ENCODE results near the gene CDHR1. TPM values are rescaled to one million over a fixed set of nuclear protein-coding genes. Genes with fewer than 3 reads are reported as not detected.

The CDHR1 gene
- total and polyA plus RNA-seq, 7 donors, result 0.27 to 26.6 (median 2.4) TPM

DNA sequence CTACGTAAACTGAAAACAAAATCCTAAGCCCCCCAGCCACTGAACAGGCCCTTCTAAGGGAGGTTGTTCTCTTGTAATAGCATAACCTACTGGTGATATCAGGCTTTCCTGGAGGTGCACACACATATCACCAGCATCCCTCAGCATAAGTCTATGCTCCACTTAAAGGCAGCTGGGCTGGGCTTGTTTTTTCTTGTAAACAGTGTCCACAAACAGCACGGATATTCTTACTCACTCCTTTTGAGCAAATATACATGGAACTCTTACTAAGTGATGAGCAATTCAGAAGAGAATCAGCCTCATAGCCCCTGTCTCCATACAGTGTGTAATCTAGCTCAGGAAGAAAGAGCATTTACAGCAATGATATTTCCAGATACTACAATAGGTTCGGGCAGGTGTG is 44.6 kb downstream of the CDHR1 start:
- intact Hi-C loops (cut with DNase I), result no loop called here
- TF ChIP-seq, protein P1, sequence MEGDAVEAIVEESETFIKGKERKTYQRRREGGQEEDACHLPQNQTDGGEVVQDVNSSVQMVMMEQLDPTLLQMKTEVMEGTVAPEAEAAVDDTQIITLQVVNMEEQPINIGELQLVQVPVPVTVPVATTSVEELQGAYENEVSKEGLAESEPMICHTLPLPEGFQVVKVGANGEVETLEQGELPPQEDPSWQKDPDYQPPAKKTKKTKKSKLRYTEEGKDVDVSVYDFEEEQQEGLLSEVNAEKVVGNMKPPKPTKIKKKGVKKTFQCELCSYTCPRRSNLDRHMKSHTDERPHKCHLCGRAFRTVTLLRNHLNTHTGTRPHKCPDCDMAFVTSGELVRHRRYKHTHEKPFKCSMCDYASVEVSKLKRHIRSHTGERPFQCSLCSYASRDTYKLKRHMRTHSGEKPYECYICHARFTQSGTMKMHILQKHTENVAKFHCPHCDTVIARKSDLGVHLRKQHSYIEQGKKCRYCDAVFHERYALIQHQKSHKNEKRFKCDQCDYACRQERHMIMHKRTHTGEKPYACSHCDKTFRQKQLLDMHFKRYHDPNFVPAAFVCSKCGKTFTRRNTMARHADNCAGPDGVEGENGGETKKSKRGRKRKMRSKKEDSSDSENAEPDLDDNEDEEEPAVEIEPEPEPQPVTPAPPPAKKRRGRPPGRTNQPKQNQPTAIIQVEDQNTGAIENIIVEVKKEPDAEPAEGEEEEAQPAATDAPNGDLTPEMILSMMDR (IDR thresholded peaks at IDR 0.05), result no peak
- TF ChIP-seq POLR2A (IDR thresholded peaks at IDR 0.05) (no peak), POLR2AphosphoS5 (IDR thresholded peaks at IDR 0.05) (no peak), EP300 (IDR thresholded peaks at IDR 0.05) (no peak)
- WGBS, 2 donors, result 70 to 82% methylated on average over 3 of the region's 3 CpGs

DNA sequence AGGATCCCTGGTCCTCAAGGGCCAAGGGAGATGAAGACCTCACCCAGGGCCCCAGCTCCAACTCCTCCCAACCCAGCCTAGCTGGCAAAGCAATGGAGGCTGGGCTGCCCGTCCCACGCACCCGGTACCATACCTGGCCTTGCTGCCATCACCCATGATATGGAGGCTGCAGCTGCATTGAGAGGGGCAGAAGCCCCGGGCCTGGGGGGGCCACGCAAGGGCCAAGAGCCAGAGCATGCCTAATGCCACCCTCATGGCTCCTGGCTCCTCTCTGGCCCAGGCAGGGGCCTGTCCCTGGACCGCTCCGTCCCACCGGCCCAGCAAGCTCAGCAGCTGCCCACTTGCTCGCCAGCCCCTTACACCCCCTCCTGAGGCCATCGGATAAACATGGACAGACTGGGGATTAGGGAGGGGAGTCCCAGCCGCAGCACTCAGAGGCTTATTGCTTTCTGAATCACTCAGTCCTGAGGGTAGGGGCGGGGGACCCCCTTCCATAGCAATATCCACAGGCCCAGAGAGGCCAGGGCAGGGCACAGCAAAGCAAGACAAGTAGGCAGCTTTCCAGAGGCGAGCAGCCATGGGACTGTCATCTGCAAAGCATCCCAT is 47.0 kb downstream of the CDHR1 start, which contains the start of gene LRIT1:
LRIT1 (minus strand) TSS at position 362 of the 606 bp plus-strand sequence; CDS start at position 255, 107 bp downstream.
- Histone ChIP-seq H3K9me3 (no peaks in the 10 kb centered on the region), H3K27ac (no peak within 1 kb of the TSS), H3K4me3 (no peak within 1 kb of the TSS), H3K36me3 (no peaks in the 10 kb centered on the region), H3K4me1 (no peaks in the 10 kb centered on the region), H3K27me3 (peaks cover 0 to 20% (median 6%) of the 10 kb centered on the region in 3 donors)
- TF ChIP-seq POLR2AphosphoS5 (IDR thresholded peaks at IDR 0.05) (no peak), POLR2A (IDR thresholded peaks at IDR 0.05) (no peak), EP300 (IDR thresholded peaks at IDR 0.05) (no peak)
- TF ChIP-seq, protein P1 (IDR thresholded peaks at IDR 0.05), result no peak
- intact Hi-C loops (cut with DNase I), result no loop called here
- WGBS, 2 donors, result 82 to 87% methylated on average over 13 of the region's 13 CpGs
- no peak for DNase-seq

More for the DNA sequence above, 44.6 kb downstream of the CDHR1 start:
- no peaks in the 10 kb centered on the region for H3K36me3 ChIP-seq
- peaks cover 0 to 20% (median 6%) of the 10 kb centered on the region in 3 donors for H3K27me3 ChIP-seq
- H3K4me3 ChIP-seq, result no peak overlapping the region
- H3K4me1 ChIP-seq, result no peaks in the 10 kb centered on the region
- no peak for DNase-seq
- no peaks in the 10 kb centered on the region for H3K9me3 ChIP-seq
- H3K27ac ChIP-seq, result no peak overlapping the region

DNA sequence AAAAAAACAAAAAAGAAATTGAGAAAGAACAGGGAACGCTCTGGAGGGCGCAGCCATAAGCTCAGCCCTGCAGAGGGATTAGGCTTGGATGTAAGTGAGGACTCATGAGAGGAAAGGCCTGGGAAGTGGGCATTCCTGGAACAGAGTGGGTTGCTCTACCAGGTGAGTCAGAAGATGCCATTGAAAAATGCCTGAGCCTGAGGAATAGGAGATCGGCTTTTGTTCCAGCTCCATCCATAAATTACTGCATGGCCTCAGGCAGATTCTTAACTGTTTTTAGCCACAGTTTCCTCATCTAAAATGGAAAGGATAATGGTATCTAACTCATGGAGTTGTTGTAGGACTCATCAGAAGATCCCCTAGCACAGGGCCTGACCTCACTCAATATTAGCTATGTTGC is 49.4 kb downstream of the CDHR1 start:
- no peak for DNase-seq
- Histone ChIP-seq H3K27me3 (no peaks in the 10 kb centered on the region), H3K4me1 (no peaks in the 10 kb centered on the region), H3K27ac (peak overlapping the region in 1 of 4 donors; percentile 28), H3K36me3 (no peaks in the 10 kb centered on the region), H3K9me3 (no peaks in the 10 kb centered on the region), H3K4me3 (no peak overlapping the region)
- TF ChIP-seq EP300 (IDR thresholded peaks at IDR 0.05) (no peak), POLR2A (IDR thresholded peaks at IDR 0.05) (no peak), POLR2AphosphoS5 (IDR thresholded peaks at IDR 0.05) (no peak)
- TF ChIP-seq, protein P1 (IDR thresholded peaks at IDR 0.05), result no peak
- intact Hi-C loops (cut with DNase I), result no loop called here
- WGBS, 2 donors, result 96 to 97% methylated on average over 3 of the region's 3 CpGs

- DNase-seq, result peak; percentile 76
- Histone ChIP-seq H3K4me3 (no peak within 1 kb of the TSS), H3K36me3 (no peaks in the 10 kb centered on the region), H3K27me3 (no peaks in the 10 kb centered on the region), H3K27ac (peak within 1 kb of the TSS in 1 of 4 donors; percentile 28), H3K9me3 (no peaks in the 10 kb centered on the region), H3K4me1 (no peaks in the 10 kb centered on the region)
- TF ChIP-seq POLR2A (IDR thresholded peaks at IDR 0.05), result no peak
- peak in 2 of 4 donors; percentile 13 to 35 for TF ChIP-seq POLR2AphosphoS5 (IDR thresholded peaks at IDR 0.05)
- TF ChIP-seq EP300 (IDR thresholded peaks at IDR 0.05), result no peak
- TF ChIP-seq, protein P1 (IDR thresholded peaks at IDR 0.05), result no peak
- intact Hi-C loops (cut with DNase I), result no loop called here
- WGBS, 2 donors, result 40 to 59% methylated on average over 9 of the region's 9 CpGs
Measured at GRCh38 chr10:84244651-84245270, 50.4 kb downstream of the CDHR1 start, which contains the start of gene RGR. Gene RGR, plus strand, starts transcription at chr10:84245053. Its CDS starts 38 bp downstream, at chr10:84245091.
